Activated CD4-positive, alpha-beta memory T cell treated with anti-CD3 and anti-CD28 coated beads for 36 hours (primary cell): ENCODE results near the gene RTN3. TPM values are rescaled to one million over a fixed set of nuclear protein-coding genes. Genes with fewer than 3 reads are reported as not detected.

Experiments
- CTCF ChIA-PET: fragments of 350-600 bp; sonication (Branson Sonifier 250); formaldehyde crosslinking; loops from one replicate; lab custom pipeline; 2021; ENCODE audit warnings: antibody characterized with exemption, inconsistent platforms; lab: Charles Lee
- POLR2A ChIA-PET: fragments of 350-600 bp; sonication (Branson Sonifier 250); formaldehyde crosslinking; loops from one replicate; lab custom pipeline; 2021; ENCODE audit warnings: antibody characterized with exemption; lab: Charles Lee
- DNase-seq: peaks from one replicate; pipeline ENCODE4 v3.0.0-alpha.2; 2020
- H3K27ac Mint-ChIP-seq: one replicate; pipeline ENCODE4 v1.8.0; 2021; ENCODE audit warnings: mixed read lengths
- H3K27me3 Mint-ChIP-seq: one replicate; pipeline ENCODE4 v1.8.0; 2021; ENCODE audit warnings: mixed read lengths
- H3K36me3 Mint-ChIP-seq: one replicate; pipeline ENCODE4 v1.8.0; 2021; ENCODE audit warnings: mixed read lengths
- H3K4me1 Mint-ChIP-seq: one replicate; pipeline ENCODE4 v1.8.0; 2021; ENCODE audit warnings: low read depth, mixed read lengths
- H3K4me3 Mint-ChIP-seq: one replicate; pipeline ENCODE4 v1.8.0; 2021; ENCODE audit warnings: mild to moderate bottlenecking, mixed read lengths
- H3K9me3 Mint-ChIP-seq: one replicate; pipeline ENCODE4 v1.8.0; 2021; ENCODE audit warnings: mixed read lengths
- intact Hi-C: fragments of 100-400 bp; cut with micrococcal nuclease; formaldehyde crosslinking; loops from one replicate; pipeline ENCODE4 v1.15.1; 2023
- total RNA-seq, 2 experiments: library from RNA; stranded (reverse); gene quantifications; one replicate each; pipeline ENCODE4 v1.2.3, GENCODE V29; 2021

Gene RTN3
- total RNA-seq, 2 experiments from 2014 or later = 54.4 to 58.4 TPM

GRCh38 chr11:63764679-63765647 is 83.7 kb downstream of the RTN3 start:
- Mint-ChIP-seq H3K4me1 (peaks cover 6% of the 10 kb centered on the region), H3K27ac (no peak overlapping the region), H3K4me3 (no peak overlapping the region), H3K36me3 (no peaks in the 10 kb centered on the region), H3K9me3 (no peaks in the 10 kb centered on the region), H3K27me3 (peaks cover 3% of the 10 kb centered on the region)
- ChIA-PET CTCF (interaction anchor here (0.7 to 1.0 kb wide), 2 partner anchors 27 to 181 kb away, joined by 3 to 4 read pairs; no protein-coding TSS in a partner anchor), POLR2A (no interaction called here)
- no peak for DNase-seq
- intact Hi-C loops = loop anchor here (5.0 to 10.0 kb wide), 4 partner anchors 47 to 382 kb away; partner anchors contain the start of gene SPINDOC

GRCh38 chr11:63765688-63766241 is 84.5 kb downstream of the RTN3 start:
- no peak for DNase-seq
- no peaks in the 10 kb centered on the region for H3K36me3 Mint-ChIP-seq
- H3K9me3 Mint-ChIP-seq = no peaks in the 10 kb centered on the region
- H3K27ac Mint-ChIP-seq = no peak overlapping the region
- CTCF ChIA-PET = interaction anchor here (0.7 to 4.4 kb wide), 2 partner anchors 72 to 180 kb away, joined by 3 to 24 read pairs; partner anchors contain the start of gene MARK2
- intact Hi-C loops = loop anchor here (5.0 to 10.0 kb wide), 4 partner anchors 47 to 382 kb away; partner anchors contain the start of gene SPINDOC
- H3K27me3 Mint-ChIP-seq = peaks cover 6% of the 10 kb centered on the region
- H3K4me3 Mint-ChIP-seq = no peak overlapping the region
- POLR2A ChIA-PET = no interaction called here
- peaks cover 6% of the 10 kb centered on the region for H3K4me1 Mint-ChIP-seq

GRCh38 chr11:63766531-63767235 is 85.4 kb downstream of the RTN3 start:
- ChIA-PET CTCF (interaction anchor here (1.4 to 4.4 kb wide), 4 partner anchors 44 to 179 kb away, joined by 5 to 24 read pairs (median 8); partner anchors contain the start of genes ATL3 and MARK2), POLR2A (no interaction called here)
- H3K9me3 Mint-ChIP-seq = no peaks in the 10 kb centered on the region
- intact Hi-C loops = loop anchor here (5.0 to 10.0 kb wide), 4 partner anchors 46 to 381 kb away; partner anchors contain the start of gene SPINDOC
- H3K4me3 Mint-ChIP-seq = peak overlapping the region; percentile 80
- no peak overlapping the region for H3K27ac Mint-ChIP-seq
- H3K36me3 Mint-ChIP-seq = no peaks in the 10 kb centered on the region
- DNase-seq = no peak
- peaks cover 6% of the 10 kb centered on the region for H3K27me3 Mint-ChIP-seq
- H3K4me1 Mint-ChIP-seq = peaks cover 6% of the 10 kb centered on the region

- CTCF ChIA-PET = interaction anchor here (0.9 to 4.4 kb wide), 10 partner anchors 11 to 385 kb away, joined by 3 to 24 read pairs (median 6); partner anchors contain the start of genes ATL3 and MARK2
- Mint-ChIP-seq H3K27me3 (peaks cover 8% of the 10 kb centered on the region), H3K27ac (no peak overlapping the region), H3K4me1 (peaks cover 6% of the 10 kb centered on the region), H3K9me3 (no peaks in the 10 kb centered on the region), H3K4me3 (peak overlapping the region; percentile 80), H3K36me3 (no peaks in the 10 kb centered on the region)
- POLR2A ChIA-PET = no interaction called here
- DNase-seq = no peak
- intact Hi-C loops = loop anchor here (5.0 to 10.0 kb wide), 4 partner anchors 45 to 380 kb away; partner anchors contain the start of gene SPINDOC
Measured at GRCh38 chr11:63767267-63767564, 85.9 kb downstream of the RTN3 start.

GRCh38 chr11:63767565-63768236 is 86.4 kb downstream of the RTN3 start:
- Mint-ChIP-seq H3K4me1 (peaks cover 6% of the 10 kb centered on the region), H3K27ac (no peak overlapping the region), H3K4me3 (peak overlapping the region; percentile 80), H3K9me3 (no peaks in the 10 kb centered on the region), H3K36me3 (no peaks in the 10 kb centered on the region), H3K27me3 (peaks cover 10% of the 10 kb centered on the region)
- ChIA-PET CTCF (interaction anchor here (0.7 to 4.4 kb wide), 14 partner anchors 11 to 537 kb away, joined by 3 to 24 read pairs (median 5); partner anchors contain the start of genes ATL3 and MARK2), POLR2A (no interaction called here)
- intact Hi-C loops = loop anchor here (5.0 to 10.0 kb wide), 4 partner anchors 45 to 380 kb away; partner anchors contain the start of gene SPINDOC
- peak; percentile 45 for DNase-seq

GRCh38 chr11:63768237-63769041 is 87.1 kb downstream of the RTN3 start, which contains the start of gene ZFTA:
Gene ZFTA (minus strand): TSS chr11:63768775. CDS start chr11:63768622, 153 bp downstream.
- Mint-ChIP-seq H3K36me3 (no peaks in the 10 kb centered on the region), H3K27me3 (peaks cover 10% of the 10 kb centered on the region), H3K4me3 (peak within 1 kb of the TSS; percentile 80), H3K4me1 (peaks cover 6% of the 10 kb centered on the region), H3K27ac (no peak within 1 kb of the TSS), H3K9me3 (no peaks in the 10 kb centered on the region)
- peak; percentile 65 for DNase-seq
- ChIA-PET POLR2A (interaction anchor here (1.4 kb wide), 1 partner anchor 46 kb away, joined by 4 read pairs; no protein-coding TSS in a partner anchor), CTCF (interaction anchor here (0.7 to 4.4 kb wide), 14 partner anchors 10 to 536 kb away, joined by 3 to 24 read pairs (median 5); partner anchors contain the start of genes ATL3 and MARK2)
- intact Hi-C loops = loop anchor here (5.0 to 10.0 kb wide), 4 partner anchors 44 to 379 kb away; partner anchors contain the start of gene SPINDOC

- ChIA-PET POLR2A (interaction anchor here (1.4 kb wide), 1 partner anchor 45 kb away, joined by 4 read pairs; no protein-coding TSS in a partner anchor), CTCF (interaction anchor here (0.7 to 4.4 kb wide), 3 partner anchors 10 to 219 kb away, joined by 3 to 24 read pairs (median 11); partner anchors contain the start of gene MARK2)
- Mint-ChIP-seq H3K27ac (no peak overlapping the region), H3K36me3 (no peaks in the 10 kb centered on the region), H3K4me3 (no peak overlapping the region), H3K4me1 (peaks cover 6% of the 10 kb centered on the region), H3K27me3 (peaks cover 10% of the 10 kb centered on the region), H3K9me3 (no peaks in the 10 kb centered on the region)
- DNase-seq = peak; percentile 56
- intact Hi-C loops = loop anchor here (5.0 to 10.0 kb wide), 4 partner anchors 43 to 378 kb away; partner anchors contain the start of gene SPINDOC
Measured at GRCh38 chr11:63769042-63769713, 87.9 kb downstream of the RTN3 start.

GRCh38 chr11:63769714-63770455 is 88.6 kb downstream of the RTN3 start:
- Mint-ChIP-seq H3K4me1 (peaks cover 6% of the 10 kb centered on the region), H3K9me3 (no peaks in the 10 kb centered on the region), H3K4me3 (peak overlapping the region; percentile 47), H3K27ac (no peak overlapping the region), H3K36me3 (no peaks in the 10 kb centered on the region), H3K27me3 (peaks cover 10% of the 10 kb centered on the region)
- ChIA-PET CTCF (interaction anchor here (2.5 to 4.4 kb wide), 2 partner anchors 9 to 67 kb away, joined by 11 to 24 read pairs; partner anchors contain the start of gene MARK2), POLR2A (interaction anchor here (1.4 kb wide), 1 partner anchor 44 kb away, joined by 4 read pairs; no protein-coding TSS in a partner anchor)
- no peak for DNase-seq
- intact Hi-C loops = loop anchor here (5.0 to 10.0 kb wide), 4 partner anchors 42 to 377 kb away; partner anchors contain the start of gene SPINDOC

GRCh38 chr11:63770763-63771162 is 89.5 kb downstream of the RTN3 start:
- Mint-ChIP-seq H3K4me3 (no peak overlapping the region), H3K4me1 (peaks cover 6% of the 10 kb centered on the region), H3K27me3 (peaks cover 10% of the 10 kb centered on the region), H3K9me3 (no peaks in the 10 kb centered on the region), H3K27ac (no peak overlapping the region), H3K36me3 (no peaks in the 10 kb centered on the region)
- ChIA-PET POLR2A (no interaction called here), CTCF (no interaction called here)
- intact Hi-C loops = no loop called here
- no peak for DNase-seq
